HG02763 (cell line): ENCODE measurements around the gene UPK3BL2.
A peak's percentile ranks its signal among the peaks of the same experiment; 100 is the strongest.
"Not testable (repeated sequence)": the region's sequence is repeated elsewhere in the genome, so short reads cannot be mapped to it uniquely, and the experiment has no call there.

Experiments used
- ATAC-seq: cut with Tn5 transposase; IDR thresholded peaks from one replicate; pipeline ENCODE4 v1.9.1; 2021; ENCODE audit warnings: mild to moderate bottlenecking, moderate library complexity; ENCODE audit not compliant: unreplicated experiment

The UPK3BL2 gene

GRCh38 chr7:102543596-102543995 lies at the start of gene UPK3BL2:
Gene UPK3BL2, minus strand, starts transcription at chr7:102543696. Its CDS starts 60 bp downstream, at chr7:102543636.
- not testable (repeated sequence) for ATAC-seq

- peak; percentile 39 for ATAC-seq
Observed at GRCh38 chr7:102592477-102593019, 49.1 kb upstream of the UPK3BL2 start.

GRCh38 chr7:102589857-102590256 lies 46.4 kb upstream of the UPK3BL2 start:
- peak; percentile 43 for ATAC-seq

- not testable (repeated sequence) for ATAC-seq
Observed at GRCh38 chr7:102583495-102583894, 40.0 kb upstream of the UPK3BL2 start.

DNA sequence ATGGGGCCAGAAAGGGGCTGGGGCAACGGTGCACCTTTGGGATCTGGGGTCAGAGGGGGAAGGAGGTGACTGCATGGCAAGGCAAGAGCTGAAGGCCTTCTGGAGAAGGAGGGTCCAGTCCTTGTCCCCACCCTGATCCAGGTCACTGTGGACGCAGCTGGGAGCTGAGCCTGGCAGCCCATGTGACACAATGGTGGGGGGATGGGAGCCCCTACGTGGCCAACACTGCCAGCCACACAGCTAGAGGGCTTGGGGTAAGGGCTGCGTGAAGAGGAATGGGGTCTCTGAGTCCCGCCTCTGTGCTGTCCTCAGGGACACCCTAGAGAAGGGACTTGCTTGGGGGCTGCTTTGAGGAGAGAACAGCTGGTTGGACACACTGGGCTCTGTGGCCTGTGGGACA lies 38.2 kb upstream of the UPK3BL2 start:
- not testable (repeated sequence) for ATAC-seq

DNA sequence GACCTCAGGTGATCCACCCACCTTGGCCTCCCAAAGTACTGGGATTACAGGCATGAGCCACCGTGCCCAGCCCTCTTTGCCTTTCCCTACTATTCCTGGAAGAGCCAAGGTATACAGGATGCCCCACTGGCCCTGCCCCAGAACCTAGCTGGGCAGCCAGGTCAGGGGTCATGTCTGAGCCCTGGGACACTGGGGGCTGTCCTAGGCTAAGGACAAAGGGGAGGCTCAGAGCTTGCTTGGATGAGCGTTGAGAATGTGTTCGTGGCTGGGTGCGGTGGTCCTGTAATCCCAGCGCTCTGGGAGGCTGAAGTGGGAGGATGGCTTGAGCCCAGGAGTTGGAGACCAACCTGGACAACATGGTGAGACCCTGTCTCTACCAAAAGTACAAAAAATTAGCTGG lies 35.0 kb upstream of the UPK3BL2 start:
- ATAC-seq, result not testable (repeated sequence)

DNA sequence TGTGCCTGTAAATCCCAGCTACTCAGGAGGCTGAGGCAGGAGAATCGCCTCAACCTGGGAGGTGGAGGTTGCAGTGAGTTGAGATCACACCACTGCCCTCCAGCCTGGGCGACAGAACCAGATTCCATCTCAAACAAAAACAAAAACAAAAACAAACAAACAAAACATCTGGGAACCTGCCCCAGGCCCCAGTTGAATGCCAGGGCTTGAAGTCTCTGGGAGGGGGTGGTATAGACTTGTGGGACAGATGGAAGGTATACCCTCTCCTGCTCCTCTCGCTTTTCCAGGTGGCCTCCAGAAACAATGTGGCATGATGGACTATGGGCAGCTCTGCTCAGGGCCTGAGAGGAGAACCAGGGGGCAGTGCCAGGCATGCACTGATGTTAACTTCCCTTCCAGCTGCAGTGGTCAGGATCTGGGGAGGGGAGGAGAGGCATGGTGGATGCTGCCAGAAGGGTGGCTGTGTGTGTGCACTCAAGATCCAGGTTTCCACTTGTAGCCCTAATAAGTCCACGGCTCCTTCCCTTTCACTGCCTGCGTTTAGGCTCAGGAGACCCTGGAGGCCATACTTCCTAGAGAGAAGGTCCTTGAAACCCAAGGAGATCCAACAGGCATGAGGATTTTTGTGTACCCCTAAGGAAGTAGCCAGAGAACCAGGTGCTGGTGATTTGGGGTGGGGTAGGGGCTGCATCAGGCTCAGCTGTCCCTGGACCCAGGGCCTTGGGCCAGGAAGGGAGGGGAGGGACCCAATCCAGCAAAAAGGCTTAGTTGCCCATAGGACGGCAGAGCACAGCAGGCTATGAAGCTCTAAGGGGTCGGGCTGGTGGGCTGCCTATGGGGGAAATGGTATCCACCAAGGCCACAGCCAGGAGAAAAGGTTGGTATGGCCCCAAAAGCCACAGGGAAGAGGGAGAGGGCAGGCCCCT lies 34.1 kb upstream of the UPK3BL2 start:
- ATAC-seq, result not testable (repeated sequence)

- not testable (repeated sequence) for ATAC-seq
Observed at GRCh38 chr7:102576363-102576762, 32.9 kb upstream of the UPK3BL2 start.

DNA sequence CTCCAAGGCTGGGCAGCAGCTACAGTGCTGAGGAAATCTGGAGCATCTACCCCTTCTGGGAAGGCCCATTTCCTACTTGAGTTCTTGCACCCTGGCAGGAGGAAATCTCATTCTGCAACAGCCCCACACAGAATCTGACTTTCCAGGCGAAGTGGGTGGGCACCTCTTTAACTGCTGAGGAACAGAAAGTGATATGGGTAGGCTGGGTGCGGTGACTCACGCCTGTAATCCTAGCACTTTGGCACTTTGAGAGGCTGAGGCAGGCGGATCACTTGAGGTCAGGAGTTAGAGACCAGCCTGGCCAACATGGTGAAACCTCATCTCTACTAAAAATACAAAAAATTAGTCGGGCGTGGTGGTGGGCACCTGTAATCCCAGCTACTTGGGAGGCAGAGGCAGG lies 31.1 kb upstream of the UPK3BL2 start:
- not testable (repeated sequence) for ATAC-seq

DNA sequence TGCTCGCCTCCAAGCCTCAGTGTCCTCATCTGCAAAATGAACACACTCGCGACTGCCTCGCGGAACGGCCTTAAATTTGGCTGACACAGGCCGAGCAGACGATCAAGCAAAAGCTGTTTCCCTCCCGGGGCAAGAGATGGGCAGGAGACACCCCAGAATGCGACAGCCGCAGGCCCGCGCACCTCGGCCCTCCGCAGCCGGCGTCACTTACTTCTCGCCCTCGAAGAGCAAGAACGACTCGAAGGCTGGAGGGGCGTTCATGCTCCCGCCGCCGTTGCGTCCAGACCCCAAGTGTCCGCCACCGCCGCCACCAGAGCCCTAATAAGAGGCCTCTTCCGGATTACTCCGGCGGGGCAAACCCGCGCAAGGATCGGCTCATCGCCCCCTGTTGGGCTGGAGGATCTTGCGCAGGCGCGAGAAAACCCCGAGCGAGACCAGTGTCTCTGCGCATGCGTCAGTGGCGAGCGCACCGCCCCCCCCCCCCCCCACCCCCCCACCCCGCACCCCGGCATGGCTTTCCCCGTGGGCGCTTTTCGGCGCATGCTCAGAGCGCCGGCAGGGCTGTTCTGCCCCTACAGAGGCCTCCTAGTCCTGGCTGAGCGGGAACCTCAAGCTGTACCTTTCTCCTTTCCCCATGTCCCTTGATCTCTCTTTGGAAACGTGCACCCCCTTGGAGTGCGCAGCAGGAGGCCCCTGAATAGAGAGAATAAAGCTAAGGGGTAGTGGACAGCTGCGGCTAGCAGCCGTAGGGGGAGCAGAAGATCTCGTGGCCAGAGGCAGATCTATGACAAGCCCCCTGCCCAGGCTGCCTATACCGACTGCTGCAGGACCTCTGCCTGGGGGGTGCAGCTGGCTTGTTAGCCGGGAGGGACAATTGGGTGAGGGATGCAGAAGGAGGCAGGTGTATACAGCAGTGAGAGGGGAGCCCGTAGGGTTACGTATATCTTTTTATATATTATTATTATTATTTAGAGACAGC lies 29.1 kb upstream of the UPK3BL2 start, which contains the start of gene POLR2J3:
TSS of gene POLR2J3 (minus strand) at position 323 of the 979 bp plus-strand sequence. CDS start at position 261, 62 bp downstream.
- peak; percentile 96 for ATAC-seq

GRCh38 chr7:102568620-102569019 lies 25.1 kb upstream of the UPK3BL2 start:
- ATAC-seq, result not testable (repeated sequence)

DNA sequence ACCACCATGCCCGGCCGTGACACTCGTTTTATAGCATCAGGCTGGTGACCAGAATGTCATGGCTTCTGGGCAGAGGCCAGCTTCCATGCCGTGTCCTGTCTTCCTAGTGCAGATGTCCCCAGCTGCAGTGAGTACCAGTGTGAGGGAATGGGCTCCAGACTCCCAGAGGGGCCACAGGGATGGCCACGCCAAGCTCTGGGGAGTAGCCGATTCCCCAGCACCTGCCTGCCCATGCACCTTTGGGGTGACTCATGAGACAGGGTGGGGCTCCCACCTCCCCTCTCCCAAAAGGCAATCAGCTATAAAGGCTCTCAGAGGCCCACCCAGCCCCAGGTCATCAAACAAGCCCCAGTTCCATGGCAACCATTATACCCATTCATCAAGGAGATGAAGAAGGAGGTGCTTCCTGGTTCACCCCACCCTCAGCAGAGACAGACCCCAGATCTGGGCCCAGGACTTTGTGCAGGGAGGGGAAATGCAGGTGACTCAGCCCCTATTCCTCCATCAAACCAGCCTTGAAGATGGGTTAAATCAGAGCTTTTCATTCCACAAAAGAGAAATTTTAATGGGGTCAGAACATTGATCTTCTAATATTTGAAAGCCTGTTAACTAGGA lies 7.4 kb upstream of the UPK3BL2 start, which contains the start of gene SPDYE2:
TSS of gene SPDYE2 (plus strand) at position 419 of the 615 bp plus-strand sequence. CDS start 2,030 bp downstream, outside the sequence.
- not testable (repeated sequence) for ATAC-seq

DNA sequence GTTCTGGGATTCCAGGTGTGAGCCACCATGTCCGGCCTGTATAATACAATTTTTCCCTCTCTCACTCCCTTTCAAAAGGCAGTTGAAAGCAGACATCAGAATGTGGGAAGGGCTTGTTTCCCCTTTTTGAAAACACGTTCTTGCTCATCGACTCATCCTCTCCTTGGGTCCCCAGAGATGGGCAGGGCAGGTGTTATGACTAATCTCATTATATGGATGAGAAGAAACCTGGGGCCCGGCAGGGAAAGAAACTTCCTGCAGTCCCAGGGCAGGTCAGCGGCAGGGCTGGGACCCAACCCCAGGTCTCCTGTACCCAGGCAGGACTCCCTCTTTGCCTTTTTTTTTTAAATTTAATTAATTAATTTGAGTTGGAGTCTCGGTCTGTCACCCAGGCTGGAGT lies 2.9 kb upstream of the UPK3BL2 start:
- ATAC-seq, result peak; percentile 65

GRCh38 chr7:102545288-102545687 lies 1.8 kb upstream of the UPK3BL2 start:
- ATAC-seq, result not testable (repeated sequence)

DNA sequence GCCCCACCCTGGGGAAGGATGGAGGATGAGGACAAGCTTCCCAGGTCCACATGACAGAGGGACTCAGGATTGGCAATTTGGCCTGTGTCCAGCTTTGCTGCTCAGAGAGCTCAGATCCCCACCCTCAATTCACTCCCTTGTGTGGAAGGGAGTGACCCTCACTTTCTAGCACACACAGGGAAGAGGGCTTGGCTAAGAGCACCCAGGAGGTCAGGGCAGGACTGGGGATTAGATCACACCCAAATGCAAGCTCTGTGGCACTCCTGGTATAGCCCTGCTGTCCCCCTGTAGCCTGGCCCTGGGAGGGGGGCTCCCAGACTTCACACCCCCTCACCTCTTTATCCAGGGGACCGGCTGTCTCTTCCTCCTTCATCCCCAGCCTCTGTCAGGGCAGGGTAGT lies 876 bp upstream of the UPK3BL2 start:
- ATAC-seq, result not testable (repeated sequence)

DNA sequence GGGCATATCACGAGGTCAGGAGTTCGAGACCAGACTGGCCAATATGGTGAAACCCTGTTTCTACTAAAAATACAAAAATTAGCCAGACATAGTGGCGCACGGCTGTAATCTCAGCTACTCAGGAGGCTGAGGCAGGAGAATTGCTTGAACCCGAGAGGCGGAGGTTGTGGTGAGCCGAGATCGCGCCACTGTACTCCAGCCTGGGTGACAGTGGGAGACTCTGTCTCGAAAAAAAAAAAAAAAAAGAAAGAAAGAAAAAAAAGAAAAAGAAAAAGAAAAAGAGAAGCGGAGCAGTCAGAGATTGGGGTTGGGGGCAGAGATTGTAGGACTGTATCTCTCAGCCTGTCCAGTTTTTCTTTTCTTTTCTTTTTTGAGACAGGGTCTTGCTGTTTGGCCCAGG lies 725 bp downstream of the UPK3BL2 start:
- ATAC-seq, result not testable (repeated sequence)

DNA sequence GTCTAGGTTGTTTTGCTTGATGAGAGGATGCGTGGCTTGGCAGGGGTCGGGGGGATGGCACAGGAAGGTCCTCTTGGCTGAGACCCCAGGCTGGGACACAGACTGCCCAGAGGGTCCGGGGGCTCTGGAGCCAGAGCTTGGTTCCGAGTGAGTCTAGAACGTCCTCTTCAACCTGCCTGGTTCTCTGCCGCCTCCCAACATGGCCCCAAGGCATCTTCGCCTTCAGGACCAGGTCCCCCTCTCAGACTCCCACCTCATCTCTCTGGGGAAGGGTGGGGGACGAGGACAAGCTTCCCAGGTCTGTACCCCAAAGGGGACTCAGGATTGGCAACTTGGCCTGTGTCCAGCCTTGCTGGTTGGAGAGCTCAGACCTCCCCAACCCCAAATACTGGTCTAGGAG lies 1.4 kb downstream of the UPK3BL2 start:
- not testable (repeated sequence) for ATAC-seq

- ATAC-seq, result not testable (repeated sequence)
Observed at GRCh38 chr7:102540604-102541003, 2.9 kb downstream of the UPK3BL2 start.

DNA sequence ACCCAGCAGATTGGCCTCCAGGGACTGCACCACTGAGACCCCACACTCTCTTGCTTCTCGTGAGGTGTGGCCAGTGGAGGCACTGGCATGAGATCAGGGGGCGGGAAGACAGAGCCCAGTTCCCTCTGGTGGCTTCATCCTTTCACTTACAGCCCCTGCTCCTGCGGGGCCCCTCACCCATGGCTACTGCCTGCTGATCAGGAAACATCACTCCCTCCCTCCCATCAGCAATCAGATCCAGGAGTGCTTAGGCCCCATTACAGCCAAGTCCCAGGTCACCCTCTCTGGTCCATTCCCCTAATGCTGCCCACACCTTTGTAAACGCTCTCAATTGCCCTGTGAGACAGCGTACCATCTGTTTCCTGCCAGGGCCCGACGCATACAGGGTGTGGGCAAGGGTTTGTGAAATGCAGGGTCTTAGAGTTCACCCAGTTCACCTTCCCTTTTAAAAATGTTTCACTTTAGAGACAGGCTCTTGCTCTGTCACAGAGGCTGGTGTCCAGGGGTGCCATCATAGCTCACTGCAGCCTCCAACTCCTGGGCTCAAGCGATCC lies 8.4 kb downstream of the UPK3BL2 start:
- ATAC-seq, result not testable (repeated sequence)

GRCh38 chr7:102532127-102532526 lies 11.4 kb downstream of the UPK3BL2 start:
- not testable (repeated sequence) for ATAC-seq
